SJCRH30 (cell line): Measurements from ENCODE around the gene ZNF775. TPM values are rescaled to one million over a fixed set of nuclear protein-coding genes. Genes with fewer than 3 reads are reported as not detected.

Experiments
- DNase-seq, 2 experiments: peaks; one replicate each; pipeline ENCODE4 v3.0.0-alpha.2; 2015 to 2020
- H3K27ac ChIP-seq: fragments of 250-450 bp; sonication (Bioruptor Pico); 2 replicates; pipeline ENCODE4 v1.5.1; 2020; ENCODE audit warnings: mild to moderate bottlenecking, moderate library complexity
- H3K27me3 ChIP-seq: fragments of 250-450 bp; sonication (Bioruptor Pico); 2 replicates; pipeline ENCODE4 v1.5.1; 2020; ENCODE audit warnings: mild to moderate bottlenecking, moderate library complexity
- H3K36me3 ChIP-seq: fragments of 250-450 bp; sonication (Bioruptor Pico); 2 replicates; pipeline ENCODE4 v1.5.1; 2020; ENCODE audit warnings: mild to moderate bottlenecking, moderate library complexity
- H3K4me1 ChIP-seq: fragments of 250-450 bp; sonication (Bioruptor Pico); 2 replicates; pipeline ENCODE4 v1.5.1; 2020; ENCODE audit warnings: mild to moderate bottlenecking, moderate library complexity
- H3K4me3 ChIP-seq: fragments of 250-450 bp; sonication (Bioruptor Pico); 2 replicates; pipeline ENCODE4 v1.5.1; 2020; ENCODE audit warnings: mild to moderate bottlenecking, moderate library complexity
- H3K9me3 ChIP-seq: fragments of 250-450 bp; sonication (Bioruptor Pico); replicated peaks from 2 replicates; pipeline ENCODE4 v1.5.1; 2020; ENCODE audit warnings: mild to moderate bottlenecking, moderate library complexity
- total RNA-seq: library from RNA; depleted of rRNA; stranded (reverse); fragments of >200 nt; shearing (Covaris generic); gene quantifications from 2 replicates; pipeline ENCODE4 v1.2.3, GENCODE V29; 2014

ZNF775 gene
- total RNA-seq, 1 experiment from 2014 or later: 9.5 TPM

GRCh38 chr7:150369748-150370501 is 9.2 kb upstream of the ZNF775 start:
- DNase-seq: no peak

GRCh38 chr7:150370612-150371071 is 8.5 kb upstream of the ZNF775 start:
- Histone ChIP-seq H3K27me3 (no peaks in the 10 kb centered on the region), H3K36me3 (peaks cover 42% of the 10 kb centered on the region), H3K9me3 (no peaks in the 10 kb centered on the region), H3K4me1 (peaks cover 6% of the 10 kb centered on the region), H3K27ac (no peak overlapping the region; the same call in 1 of the 2 replicates), H3K4me3 (no peak overlapping the region)
- DNase-seq: no peak

More at GRCh38 chr7:150369748-150370501, 9.2 kb upstream of the ZNF775 start:
- Histone ChIP-seq H3K9me3 (no peaks in the 10 kb centered on the region), H3K36me3 (peaks cover 40% of the 10 kb centered on the region), H3K27ac (peak overlapping the region; percentile 100), H3K4me3 (peak overlapping the region; percentile 89), H3K4me1 (peaks cover 6% of the 10 kb centered on the region), H3K27me3 (no peaks in the 10 kb centered on the region)

- no peaks in the 10 kb centered on the region for H3K9me3 ChIP-seq
- H3K27me3 ChIP-seq: no peaks in the 10 kb centered on the region
- no peak for DNase-seq
- H3K36me3 ChIP-seq: peaks cover 42% of the 10 kb centered on the region
- H3K4me3 ChIP-seq: no peak overlapping the region
- H3K4me1 ChIP-seq: peaks cover 12% of the 10 kb centered on the region
- H3K27ac ChIP-seq: no peak overlapping the region
Observed at GRCh38 chr7:150371131-150371995, 7.8 kb upstream of the ZNF775 start.

- Histone ChIP-seq H3K4me3 (no peak overlapping the region), H3K27ac (no peak overlapping the region), H3K36me3 (peaks cover 42% of the 10 kb centered on the region), H3K9me3 (no peaks in the 10 kb centered on the region), H3K27me3 (no peaks in the 10 kb centered on the region), H3K4me1 (peaks cover 18% of the 10 kb centered on the region)
- no peak for DNase-seq
Observed at GRCh38 chr7:150371996-150372270, 7.2 kb upstream of the ZNF775 start.

GRCh38 chr7:150372271-150373048 is 6.7 kb upstream of the ZNF775 start:
- Histone ChIP-seq H3K9me3 (no peaks in the 10 kb centered on the region), H3K4me3 (no peak overlapping the region), H3K27ac (no peak overlapping the region), H3K36me3 (peaks cover 42% of the 10 kb centered on the region), H3K27me3 (no peaks in the 10 kb centered on the region), H3K4me1 (peaks cover 20% of the 10 kb centered on the region)
- no peak for DNase-seq

GRCh38 chr7:150373049-150373801 is 5.9 kb upstream of the ZNF775 start:
- peaks cover 42% of the 10 kb centered on the region for H3K36me3 ChIP-seq
- H3K27me3 ChIP-seq: no peaks in the 10 kb centered on the region
- H3K27ac ChIP-seq: no peak overlapping the region
- peaks cover 22% of the 10 kb centered on the region for H3K4me1 ChIP-seq
- no peak for DNase-seq
- no peak overlapping the region for H3K4me3 ChIP-seq
- H3K9me3 ChIP-seq: no peaks in the 10 kb centered on the region

GRCh38 chr7:150374026-150374425 is 5.1 kb upstream of the ZNF775 start:
- no peaks in the 10 kb centered on the region for H3K9me3 ChIP-seq

GRCh38 chr7:150374472-150374871 is 4.7 kb upstream of the ZNF775 start:
- Histone ChIP-seq H3K36me3 (peaks cover 42% of the 10 kb centered on the region), H3K9me3 (no peaks in the 10 kb centered on the region), H3K27ac (no peak overlapping the region), H3K4me3 (no peak overlapping the region), H3K27me3 (no peaks in the 10 kb centered on the region), H3K4me1 (peaks cover 22% of the 10 kb centered on the region)
- no peak for DNase-seq

More at GRCh38 chr7:150374026-150374425, 5.1 kb upstream of the ZNF775 start:
- DNase-seq: no peak
- Histone ChIP-seq H3K36me3 (peaks cover 42% of the 10 kb centered on the region), H3K4me1 (peaks cover 22% of the 10 kb centered on the region), H3K27ac (no peak overlapping the region), H3K4me3 (no peak overlapping the region), H3K27me3 (no peaks in the 10 kb centered on the region)

- H3K4me3 ChIP-seq: no peak overlapping the region
- H3K9me3 ChIP-seq: no peaks in the 10 kb centered on the region
- H3K36me3 ChIP-seq: peaks cover 35% of the 10 kb centered on the region
- H3K27me3 ChIP-seq: no peaks in the 10 kb centered on the region
- H3K27ac ChIP-seq: no peak overlapping the region
- peaks cover 29% of the 10 kb centered on the region for H3K4me1 ChIP-seq
- no peak for DNase-seq
Observed at GRCh38 chr7:150375662-150376521, 3.2 kb upstream of the ZNF775 start.

- Histone ChIP-seq H3K9me3 (no peaks in the 10 kb centered on the region), H3K36me3 (peaks cover 29% of the 10 kb centered on the region), H3K4me3 (no peak overlapping the region), H3K27me3 (no peaks in the 10 kb centered on the region), H3K4me1 (peaks cover 29% of the 10 kb centered on the region), H3K27ac (peak overlapping the region; percentile 1; the same call in 1 of the 2 replicates)
- peak in 1 of 2 experiments; percentile 39 for DNase-seq
Observed at GRCh38 chr7:150376560-150376959, 2.6 kb upstream of the ZNF775 start.

GRCh38 chr7:150377196-150377595 is 1.9 kb upstream of the ZNF775 start:
- H3K36me3 ChIP-seq: peaks cover 25% of the 10 kb centered on the region
- H3K27me3 ChIP-seq: no peaks in the 10 kb centered on the region
- peaks cover 29% of the 10 kb centered on the region for H3K4me1 ChIP-seq
- DNase-seq: no peak
- no peaks in the 10 kb centered on the region for H3K9me3 ChIP-seq
- H3K4me3 ChIP-seq: no peak overlapping the region
- peak overlapping the region; percentile 94 for H3K27ac ChIP-seq

- H3K4me1 ChIP-seq: peaks cover 33% of the 10 kb centered on the region
- H3K4me3 ChIP-seq: no peak overlapping the region
- H3K36me3 ChIP-seq: peaks cover 23% of the 10 kb centered on the region
- DNase-seq: no peak
- no peaks in the 10 kb centered on the region for H3K27me3 ChIP-seq
- peak overlapping the region; percentile 94 for H3K27ac ChIP-seq
- H3K9me3 ChIP-seq: no peaks in the 10 kb centered on the region
Observed at GRCh38 chr7:150377635-150378034, 1.5 kb upstream of the ZNF775 start.

GRCh38 chr7:150378115-150378852 is 846 bp upstream of the ZNF775 start:
- H3K9me3 ChIP-seq: no peaks in the 10 kb centered on the region
- peak; percentile 96 to 98 for DNase-seq
- H3K27me3 ChIP-seq: no peaks in the 10 kb centered on the region
- H3K36me3 ChIP-seq: peaks cover 18% of the 10 kb centered on the region
- peak overlapping the region; percentile 94 for H3K27ac ChIP-seq
- peaks cover 39% of the 10 kb centered on the region for H3K4me1 ChIP-seq
- H3K4me3 ChIP-seq: peak overlapping the region; percentile 62
